NK-92 (cell line): Measurements from ENCODE around the gene WNT6.

Experiments used
- DNase-seq: peaks from one replicate; lab custom pipeline; 2025; ENCODE audit not compliant: unreplicated experiment; lab: John Stamatoyannopoulos, UW

Gene WNT6

DNA sequence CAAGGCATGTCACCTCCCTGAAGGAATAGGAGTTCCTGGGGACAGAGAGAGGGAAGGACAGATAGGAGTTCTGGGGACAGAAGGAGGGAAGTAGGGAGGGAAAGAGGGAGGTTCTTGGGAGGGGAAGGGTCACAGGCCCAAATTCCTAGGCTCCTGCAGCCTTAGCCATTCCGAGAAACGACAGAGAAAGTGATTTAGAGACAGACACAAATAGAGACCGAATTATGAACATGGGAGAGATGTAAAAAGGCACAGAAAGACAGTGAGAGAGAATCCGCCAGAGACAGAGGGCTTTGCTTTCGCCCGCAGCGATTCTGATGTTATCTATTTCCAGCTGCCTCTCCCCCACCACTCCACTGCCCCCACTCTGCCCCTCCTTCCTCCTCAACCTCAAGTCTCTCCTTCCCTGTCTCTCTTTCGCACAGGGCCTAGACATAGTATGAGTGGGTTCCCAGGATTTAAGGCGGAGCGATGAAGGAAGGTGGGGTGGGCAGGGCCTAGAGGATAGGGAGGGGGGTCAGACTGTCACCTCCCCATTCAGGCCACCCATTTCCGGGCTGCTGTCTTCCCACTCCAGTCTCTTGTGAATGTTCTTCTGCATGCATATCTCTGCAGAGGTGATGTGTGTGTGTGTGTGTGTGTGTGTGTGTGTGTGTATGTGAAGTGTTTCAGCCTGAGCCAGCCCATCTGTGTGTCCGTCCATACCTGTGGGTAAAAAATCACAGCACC, 3.3 kb upstream of the WNT6 start:
- no peak for DNase-seq

DNA sequence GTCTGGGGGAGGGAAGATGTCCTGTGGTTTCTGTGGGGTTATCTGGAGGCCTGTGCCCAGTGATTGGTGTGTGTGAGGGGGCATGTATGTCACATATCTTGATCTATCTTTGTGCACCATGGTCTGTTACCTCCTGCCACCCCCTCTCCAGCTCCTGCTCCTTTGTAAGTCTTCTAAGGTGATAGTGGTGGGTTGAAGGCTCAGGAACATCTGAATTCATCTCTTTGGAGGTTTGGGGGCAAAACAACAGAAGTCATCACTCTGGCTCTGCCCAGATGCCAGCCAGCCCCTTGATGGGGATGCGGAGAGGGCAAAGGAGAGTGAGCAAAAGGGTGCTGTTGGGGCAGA, 2.7 kb upstream of the WNT6 start:
- no peak for DNase-seq

DNA sequence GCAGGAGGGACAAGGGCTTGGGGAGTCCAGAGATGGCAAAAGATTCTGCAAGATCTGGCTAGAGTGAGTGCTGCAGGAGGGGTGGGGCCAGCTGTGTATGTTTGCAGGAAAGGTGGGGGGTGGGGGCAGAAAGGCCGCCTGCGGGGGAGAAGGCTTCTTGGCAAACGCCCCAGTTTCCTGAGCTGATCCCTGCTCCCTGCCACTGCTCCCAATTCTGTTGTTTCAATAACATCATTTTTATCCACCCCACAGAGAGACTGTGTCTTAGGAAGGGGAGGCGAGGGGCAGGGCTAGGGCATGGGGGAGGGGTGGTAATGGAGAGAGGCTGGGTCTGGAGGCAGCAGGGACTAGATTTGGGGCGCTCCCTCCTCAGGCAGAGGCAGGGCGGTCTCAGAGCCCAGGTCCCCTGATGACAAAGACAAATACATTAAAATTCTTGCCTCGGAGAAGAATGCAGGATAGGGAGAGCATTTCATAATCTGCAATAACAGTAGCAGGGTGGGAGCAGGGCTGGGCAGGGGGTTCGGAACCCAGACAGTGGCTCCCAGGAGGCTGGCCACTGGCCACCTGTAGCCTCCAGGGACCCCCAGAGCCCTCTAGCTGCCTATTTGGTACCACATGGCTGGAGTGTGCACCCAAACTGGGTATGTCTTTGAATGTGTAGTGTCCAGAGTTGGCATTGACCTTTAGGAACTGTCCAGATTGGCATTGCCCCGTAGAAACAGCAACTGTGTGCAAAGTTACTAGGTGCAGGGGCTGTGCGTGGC, 2.1 kb upstream of the WNT6 start:
- no peak for DNase-seq

DNA sequence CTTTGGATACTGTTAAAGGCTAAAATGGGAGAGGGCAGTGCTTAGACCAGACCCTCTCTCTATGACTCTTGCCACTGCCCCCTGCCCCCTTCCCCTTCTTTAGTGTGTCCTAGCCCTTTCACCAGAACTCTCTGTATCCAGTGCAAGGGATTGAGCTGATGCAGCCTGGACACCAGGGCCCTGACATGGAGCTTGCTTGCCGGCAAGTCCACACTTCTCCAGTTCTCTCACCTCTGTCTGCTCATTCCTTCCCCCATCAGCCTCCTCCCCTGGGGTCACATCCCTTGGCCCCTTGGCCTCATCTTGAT, 1.5 kb upstream of the WNT6 start:
- no peak for DNase-seq

DNA sequence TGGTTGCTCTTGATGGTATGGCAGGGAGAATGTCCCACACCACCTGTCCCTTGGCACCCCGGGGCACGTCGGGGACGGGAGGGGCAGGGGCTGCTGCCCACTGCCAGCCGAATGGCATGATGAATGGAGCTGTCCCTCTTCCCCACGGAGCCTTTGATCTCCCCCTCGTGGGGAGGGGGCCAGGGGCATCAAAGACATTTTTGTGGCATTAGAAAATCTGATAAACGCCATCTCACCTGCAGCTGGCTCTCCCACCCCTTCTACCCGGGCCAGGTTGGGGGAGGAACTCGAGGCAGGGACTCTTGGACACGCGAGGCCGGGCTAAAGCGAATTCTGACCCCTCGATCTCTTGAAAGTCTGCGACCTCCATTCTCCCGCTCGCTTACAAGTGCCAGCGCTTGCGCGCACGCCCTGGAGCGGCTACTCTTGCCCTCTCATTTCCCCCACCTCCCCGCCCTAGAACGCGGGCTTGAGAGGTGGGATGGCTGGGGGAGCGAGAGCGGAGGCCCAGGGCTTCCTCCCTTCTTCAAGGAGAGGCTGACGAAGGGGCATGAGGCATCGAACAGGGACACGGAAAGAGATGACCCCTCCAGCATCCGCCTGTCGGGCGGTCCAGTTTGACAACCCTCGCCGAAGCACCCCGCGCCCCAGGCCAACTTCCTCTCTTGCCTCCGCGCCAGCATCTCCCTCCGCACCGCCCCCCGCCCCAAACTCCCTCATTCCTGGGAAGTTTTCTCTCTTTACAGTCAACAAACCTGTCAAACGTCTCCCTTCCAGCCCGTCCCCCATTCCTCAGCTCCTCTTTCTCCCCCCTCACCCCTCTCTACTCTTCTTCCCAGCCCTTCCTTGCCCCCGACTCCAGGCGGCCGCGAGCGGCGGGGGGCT, 692 bp upstream of the WNT6 start:
- DNase-seq: no peak

DNA sequence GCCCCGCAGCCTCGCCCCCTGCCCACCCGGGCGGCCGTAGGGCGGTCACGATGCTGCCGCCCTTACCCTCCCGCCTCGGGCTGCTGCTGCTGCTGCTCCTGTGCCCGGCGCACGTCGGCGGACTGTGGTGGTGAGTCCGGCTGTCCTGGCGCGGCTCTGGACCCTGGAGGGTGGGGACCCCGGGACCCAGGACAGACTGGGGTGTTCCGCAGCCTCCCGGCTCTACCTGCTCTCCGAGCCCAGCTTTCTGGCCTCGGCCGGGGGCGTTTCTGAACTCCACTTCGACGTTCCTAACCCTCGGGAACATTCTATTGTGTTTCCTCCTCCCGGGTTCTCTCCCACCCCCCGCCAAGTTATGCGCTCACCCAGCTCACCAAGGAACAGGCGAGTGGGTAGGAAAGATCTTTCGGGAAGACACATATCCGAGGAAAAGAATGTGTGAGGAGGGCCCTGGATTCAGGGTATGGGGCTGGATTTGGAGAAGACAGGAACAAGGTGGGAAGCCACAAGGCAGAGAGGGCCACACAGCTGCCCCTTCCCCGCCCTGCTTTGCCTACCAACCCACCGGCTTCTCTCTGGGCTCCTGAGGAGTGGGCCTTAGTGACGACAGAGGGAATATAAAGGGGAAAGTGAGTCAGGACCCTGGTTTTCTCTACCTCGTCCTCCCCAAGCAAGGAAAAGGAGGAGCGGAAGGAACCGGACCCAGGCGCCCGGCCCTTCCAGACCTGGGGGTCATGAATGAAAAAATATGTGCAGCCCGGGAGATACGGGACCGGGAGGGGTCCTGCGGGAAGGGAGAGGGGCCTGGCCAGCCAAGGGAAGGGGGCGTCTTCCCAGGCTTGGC, 605 bp downstream of the WNT6 start:
- no peak for DNase-seq

DNA sequence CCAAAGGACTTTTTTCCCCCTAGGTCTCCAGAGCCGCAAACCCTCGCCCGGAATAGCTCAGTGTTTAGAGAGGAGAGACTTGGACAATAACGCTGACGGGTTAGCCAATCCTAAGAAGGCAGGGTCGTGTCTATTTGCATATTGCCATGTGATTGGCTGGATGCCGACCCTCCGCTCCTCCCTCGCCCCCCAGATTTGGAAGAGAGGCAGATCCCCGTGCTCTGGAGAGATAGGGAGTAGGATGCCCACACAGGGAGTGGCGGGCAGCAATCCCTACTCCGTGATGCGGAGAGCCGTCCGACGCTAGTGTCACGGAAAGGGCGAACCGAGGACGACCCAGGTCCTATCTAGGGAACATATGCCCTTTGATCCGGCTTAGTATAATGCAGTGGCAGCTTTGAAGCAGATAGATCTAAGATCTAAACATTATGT, 1.4 kb downstream of the WNT6 start:
- no peak for DNase-seq

DNA sequence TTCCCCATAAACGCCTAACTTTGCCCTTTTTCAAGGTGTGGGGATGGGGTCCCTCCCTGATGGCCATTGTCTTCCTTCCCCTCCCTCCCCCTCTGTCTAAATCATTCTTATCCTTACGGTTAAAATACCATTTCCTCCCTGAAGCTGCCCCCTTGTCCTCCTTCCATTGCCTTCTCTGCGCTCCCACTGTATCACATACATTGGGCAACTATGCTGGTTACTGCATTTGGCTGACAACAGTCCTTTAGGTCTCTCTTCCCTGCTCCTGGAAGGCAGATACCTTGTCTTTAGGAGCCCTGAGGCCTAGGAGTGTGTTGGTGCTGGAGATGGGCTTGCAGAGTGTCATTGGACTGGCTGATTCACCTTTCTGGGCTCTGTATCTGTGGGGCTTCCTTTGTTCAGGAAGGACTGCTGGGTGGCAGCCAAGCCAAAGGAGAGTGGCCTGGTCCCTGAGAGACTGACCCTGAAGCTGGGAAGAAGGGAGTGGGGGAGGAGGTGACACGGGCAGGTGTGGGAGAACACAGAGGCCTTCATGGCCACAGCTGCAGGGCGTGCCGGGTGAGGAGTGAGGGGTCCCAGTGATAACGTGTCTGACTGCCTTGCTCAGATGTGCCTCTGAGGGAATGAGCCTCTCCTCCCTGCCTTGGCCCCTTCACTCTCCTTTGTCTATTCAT, 2.2 kb downstream of the WNT6 start:
- DNase-seq: no peak

DNA sequence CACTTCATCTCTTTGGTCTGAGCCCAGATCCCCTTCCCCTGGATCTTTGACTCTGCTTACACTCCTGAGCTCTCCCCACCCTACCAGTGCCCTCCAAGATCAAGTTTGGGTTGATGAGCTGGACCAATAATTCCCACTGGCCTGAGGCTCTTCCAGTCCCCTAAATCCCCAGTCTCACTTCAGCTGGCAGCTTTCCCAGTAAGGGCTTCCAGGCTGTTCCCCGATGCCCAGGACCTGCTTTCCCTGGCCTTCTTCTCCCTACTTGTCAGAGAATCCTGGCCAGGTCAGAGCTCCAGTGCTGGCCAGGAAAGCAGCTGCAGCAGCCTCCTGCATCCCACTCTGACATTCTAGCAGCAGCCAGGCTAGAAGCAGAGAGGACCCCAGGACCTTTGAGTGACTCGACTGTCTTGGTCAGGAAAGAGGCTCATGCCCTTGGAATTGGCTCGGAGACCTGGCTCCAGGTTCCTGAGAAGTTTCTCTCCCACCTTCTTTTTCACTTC, 3.5 kb downstream of the WNT6 start:
- no peak for DNase-seq

DNA sequence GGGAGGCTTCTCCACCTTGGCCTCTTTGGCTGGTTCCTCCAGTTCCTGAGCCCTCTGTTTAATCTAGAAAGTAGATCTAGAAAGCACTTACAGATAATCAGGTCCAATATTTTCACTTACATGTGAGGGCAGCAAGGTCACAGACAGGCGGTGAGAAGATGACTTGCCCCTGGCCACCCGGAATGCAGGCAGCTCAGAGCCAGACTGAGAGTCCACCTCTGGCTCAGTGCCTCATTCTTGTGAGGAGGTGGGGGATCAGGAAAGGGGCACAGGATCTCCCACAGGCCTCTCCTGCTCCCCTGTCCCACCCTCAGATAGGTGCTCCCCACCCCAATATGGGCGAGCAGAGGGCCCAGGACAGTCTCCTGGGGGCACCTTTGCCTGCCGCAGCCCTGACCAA, 5.8 kb downstream of the WNT6 start:
- no peak for DNase-seq

DNA sequence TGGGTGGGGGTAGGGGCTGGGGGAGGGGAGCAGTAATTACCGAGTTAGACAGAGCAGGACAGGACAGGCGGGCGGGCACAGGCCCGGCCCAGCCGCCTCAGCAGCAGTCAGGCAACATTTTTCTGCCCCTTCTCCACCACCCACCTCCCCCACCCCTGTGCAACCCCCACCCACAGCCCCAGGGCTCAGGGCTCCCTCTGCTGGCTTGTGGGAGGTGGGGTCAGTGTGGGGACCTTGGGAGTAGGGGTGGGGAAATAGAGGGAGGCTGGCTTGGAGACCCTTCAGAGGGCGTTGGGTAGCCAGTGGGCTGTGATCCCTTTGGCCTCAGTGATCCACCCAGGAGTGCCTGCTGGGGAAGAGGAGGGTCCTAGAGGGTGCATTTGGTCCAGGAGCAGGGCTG, 6.4 kb downstream of the WNT6 start:
- DNase-seq: no peak

DNA sequence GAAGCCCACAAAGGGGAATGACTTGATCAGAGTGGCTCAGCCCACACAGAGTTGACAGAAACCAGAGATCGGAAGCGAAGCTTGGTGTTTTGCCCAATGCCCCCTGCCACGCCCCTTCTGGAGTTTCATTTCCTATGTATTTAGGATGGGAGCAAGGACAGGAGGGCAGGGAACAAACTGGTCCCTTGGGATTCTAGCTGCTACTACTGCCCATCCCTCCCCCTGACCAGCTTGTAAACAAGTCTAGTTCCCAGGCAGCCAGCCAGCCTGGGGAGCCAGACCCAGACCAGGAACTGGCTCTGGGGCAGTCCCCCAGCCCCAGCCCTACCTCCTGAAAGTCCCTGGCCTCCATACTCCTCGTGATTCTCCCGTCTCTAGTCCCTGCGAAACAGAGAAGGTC, 8.3 kb downstream of the WNT6 start:
- no peak for DNase-seq

DNA sequence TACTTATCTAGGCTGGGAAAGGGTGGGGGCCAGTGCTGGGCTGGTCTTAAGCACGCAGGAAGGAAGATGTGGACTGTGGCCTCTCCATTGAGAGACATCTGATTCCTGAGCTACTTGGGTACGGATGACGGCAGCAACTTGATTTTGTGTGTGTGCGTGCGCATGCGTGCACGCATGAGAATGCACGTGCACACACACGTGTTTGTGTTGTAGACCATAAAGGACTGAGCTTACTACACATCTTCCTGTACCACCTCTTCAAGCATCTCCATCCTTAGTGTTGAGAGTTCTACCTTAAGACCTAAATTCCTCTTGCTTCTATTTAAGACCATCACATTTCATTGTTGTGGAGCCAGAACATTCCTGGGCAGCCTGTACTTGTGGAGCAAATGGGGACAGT, 9.5 kb downstream of the WNT6 start:
- no peak for DNase-seq

DNA sequence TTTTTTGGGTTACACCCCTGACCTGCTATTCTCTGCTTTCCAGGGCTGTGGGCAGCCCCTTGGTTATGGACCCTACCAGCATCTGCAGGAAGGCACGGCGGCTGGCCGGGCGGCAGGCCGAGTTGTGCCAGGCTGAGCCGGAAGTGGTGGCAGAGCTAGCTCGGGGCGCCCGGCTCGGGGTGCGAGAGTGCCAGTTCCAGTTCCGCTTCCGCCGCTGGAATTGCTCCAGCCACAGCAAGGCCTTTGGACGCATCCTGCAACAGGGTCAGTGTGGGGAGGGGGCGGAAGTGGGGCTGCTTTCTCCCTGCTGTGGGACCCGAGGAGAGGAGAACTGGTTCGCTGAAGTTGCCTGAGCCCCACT, 11.4 kb downstream of the WNT6 start:
- DNase-seq: no peak

DNA sequence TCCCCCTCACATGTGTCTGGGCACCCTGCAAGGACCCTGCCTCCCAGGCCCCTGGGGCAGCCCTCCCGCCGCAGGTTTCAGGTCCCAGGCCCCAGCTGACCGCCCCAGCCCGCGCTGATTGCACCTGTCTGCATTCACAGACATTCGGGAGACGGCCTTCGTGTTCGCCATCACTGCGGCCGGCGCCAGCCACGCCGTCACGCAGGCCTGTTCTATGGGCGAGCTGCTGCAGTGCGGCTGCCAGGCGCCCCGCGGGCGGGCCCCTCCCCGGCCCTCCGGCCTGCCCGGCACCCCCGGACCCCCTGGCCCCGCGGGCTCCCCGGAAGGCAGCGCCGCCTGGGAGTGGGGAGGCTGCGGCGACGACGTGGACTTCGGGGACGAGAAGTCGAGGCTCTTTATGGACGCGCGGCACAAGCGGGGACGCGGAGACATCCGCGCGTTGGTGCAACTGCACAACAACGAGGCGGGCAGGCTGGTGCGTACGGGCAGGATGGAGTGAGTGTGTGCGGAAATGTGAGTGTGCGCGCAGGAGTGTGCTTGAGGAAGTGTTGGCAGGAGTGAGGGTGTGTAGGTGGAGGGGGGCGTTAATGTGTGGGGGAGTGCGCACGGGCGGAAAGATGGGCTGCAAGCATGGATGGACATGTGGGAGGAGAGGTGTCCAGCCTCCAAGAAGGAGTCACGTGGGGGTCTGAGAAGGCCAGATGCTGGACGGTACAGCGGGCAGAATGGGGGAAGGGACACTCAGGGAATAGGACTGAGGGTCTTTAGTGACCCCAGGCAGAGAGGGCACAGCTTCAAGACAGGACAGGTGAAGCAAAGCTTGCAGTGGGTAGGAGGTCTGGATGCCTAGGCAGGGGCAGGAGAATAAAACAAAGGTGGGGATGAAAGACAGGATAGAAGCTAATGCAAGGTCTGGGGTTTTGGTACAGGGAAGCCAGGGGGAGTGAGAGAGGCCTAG, 12.0 kb downstream of the WNT6 start:
- no peak for DNase-seq

DNA sequence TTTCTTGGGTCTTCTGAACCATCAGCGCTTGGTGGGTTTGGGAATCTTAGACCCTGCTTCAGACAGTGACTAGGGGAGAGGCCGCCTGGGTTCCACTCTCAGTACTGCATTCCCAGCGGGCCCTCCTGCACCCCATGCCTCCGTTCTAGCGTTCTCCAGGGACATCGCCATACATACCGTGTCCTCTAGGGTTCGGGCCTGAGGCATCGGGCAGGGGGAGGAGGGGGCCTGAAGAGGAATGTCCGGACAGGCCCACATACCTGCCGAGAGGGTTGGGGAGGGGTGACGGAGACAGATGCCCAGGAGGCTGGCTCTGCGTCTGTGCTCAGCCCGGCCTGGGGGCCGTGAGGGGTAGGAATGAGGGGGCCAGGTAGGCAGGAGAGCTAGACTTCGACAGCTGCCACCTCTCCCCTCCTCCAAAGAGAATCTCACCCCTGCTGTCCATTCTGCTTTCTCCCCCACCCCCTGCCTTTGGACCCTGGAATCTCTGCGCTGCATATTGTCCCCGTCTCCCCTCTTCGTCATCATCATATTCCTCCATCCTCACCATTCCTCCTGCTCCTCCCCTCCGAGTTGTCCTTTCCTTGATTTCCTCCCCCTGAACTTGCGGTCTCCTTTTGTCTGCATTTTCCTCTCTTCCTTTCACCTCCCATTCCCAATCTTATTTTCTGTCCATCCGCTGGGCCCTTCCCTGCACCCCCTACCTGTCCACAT, 13.2 kb downstream of the WNT6 start:
- DNase-seq: no peak

DNA sequence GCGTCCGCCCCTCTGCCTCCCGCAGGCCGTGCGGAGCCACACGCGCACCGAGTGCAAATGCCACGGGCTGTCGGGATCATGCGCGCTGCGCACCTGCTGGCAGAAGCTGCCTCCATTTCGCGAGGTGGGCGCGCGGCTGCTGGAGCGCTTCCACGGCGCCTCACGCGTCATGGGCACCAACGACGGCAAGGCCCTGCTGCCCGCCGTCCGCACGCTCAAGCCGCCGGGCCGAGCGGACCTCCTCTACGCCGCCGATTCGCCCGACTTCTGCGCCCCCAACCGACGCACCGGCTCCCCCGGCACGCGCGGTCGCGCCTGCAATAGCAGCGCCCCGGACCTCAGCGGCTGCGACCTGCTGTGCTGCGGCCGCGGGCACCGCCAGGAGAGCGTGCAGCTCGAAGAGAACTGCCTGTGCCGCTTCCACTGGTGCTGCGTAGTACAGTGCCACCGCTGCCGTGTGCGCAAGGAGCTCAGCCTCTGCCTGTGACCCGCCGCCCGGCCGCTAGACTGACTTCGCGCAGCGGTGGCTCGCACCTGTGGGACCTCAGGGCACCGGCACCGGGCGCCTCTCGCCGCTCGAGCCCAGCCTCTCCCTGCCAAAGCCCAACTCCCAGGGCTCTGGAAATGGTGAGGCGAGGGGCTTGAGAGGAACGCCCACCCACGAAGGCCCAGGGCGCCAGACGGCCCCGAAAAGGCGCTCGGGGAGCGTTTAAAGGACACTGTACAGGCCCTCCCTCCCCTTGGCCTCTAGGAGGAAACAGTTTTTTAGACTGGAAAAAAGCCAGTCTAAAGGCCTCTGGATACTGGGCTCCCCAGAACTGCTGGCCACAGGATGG, 14.0 kb downstream of the WNT6 start:
- DNase-seq: no peak
